ENCODE results near the gene CLTC.
"Not testable (repeated sequence)": the region's sequence is repeated elsewhere in the genome, so short reads cannot be mapped to it uniquely, and the experiment has no call there.

DNA sequence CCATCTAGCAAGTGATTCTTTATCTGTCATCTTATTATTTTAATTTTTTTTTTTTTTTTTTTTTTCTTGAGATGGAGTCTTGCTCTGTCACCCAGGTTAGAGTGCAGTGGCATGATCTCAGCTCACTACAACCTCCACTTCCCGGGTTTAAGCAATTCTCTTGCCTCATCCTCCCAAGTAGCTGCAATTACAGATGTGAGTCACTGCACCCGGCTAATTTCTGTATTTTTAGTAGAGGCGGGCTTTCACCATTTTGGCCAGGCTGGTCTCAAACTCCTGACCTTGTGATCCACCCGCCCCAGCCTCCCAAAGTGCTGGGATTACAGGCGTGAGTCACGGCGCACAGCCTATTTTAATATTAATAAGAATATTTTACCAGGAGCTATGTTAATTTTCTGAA lies 36.9 kb downstream of the CLTC start:
- TF ChIP-seq, protein P1, sequence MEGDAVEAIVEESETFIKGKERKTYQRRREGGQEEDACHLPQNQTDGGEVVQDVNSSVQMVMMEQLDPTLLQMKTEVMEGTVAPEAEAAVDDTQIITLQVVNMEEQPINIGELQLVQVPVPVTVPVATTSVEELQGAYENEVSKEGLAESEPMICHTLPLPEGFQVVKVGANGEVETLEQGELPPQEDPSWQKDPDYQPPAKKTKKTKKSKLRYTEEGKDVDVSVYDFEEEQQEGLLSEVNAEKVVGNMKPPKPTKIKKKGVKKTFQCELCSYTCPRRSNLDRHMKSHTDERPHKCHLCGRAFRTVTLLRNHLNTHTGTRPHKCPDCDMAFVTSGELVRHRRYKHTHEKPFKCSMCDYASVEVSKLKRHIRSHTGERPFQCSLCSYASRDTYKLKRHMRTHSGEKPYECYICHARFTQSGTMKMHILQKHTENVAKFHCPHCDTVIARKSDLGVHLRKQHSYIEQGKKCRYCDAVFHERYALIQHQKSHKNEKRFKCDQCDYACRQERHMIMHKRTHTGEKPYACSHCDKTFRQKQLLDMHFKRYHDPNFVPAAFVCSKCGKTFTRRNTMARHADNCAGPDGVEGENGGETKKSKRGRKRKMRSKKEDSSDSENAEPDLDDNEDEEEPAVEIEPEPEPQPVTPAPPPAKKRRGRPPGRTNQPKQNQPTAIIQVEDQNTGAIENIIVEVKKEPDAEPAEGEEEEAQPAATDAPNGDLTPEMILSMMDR (conservative IDR thresholded peaks at IDR 0.05; ENCODE audit: low read depth in 2 of 2) = not testable (repeated sequence)
- TF ChIP-seq EZH2phosphoT487 (IDR thresholded peaks at IDR 0.05; ENCODE audit: unreplicated experiment); EZH2 (IDR thresholded peaks at IDR 0.05; ENCODE audit: low read depth, unreplicated experiment); POLR2AphosphoS5 (IDR thresholded peaks at IDR 0.05; ENCODE audit: low read depth); CREB1 (CRISPR knock-in tag; IDR thresholded peaks at IDR 0.05; ENCODE audit: low read depth); JUNB (IDR thresholded peaks at IDR 0.05; ENCODE audit: unreplicated experiment); ZNF331 (CRISPR knock-in tag; IDR thresholded peaks at IDR 0.05; ENCODE audit: low read depth); NANOG (IDR thresholded peaks at IDR 0.05; ENCODE audit: borderline replicate concordance): not testable (repeated sequence)
- TF ChIP-seq, protein P2, sequence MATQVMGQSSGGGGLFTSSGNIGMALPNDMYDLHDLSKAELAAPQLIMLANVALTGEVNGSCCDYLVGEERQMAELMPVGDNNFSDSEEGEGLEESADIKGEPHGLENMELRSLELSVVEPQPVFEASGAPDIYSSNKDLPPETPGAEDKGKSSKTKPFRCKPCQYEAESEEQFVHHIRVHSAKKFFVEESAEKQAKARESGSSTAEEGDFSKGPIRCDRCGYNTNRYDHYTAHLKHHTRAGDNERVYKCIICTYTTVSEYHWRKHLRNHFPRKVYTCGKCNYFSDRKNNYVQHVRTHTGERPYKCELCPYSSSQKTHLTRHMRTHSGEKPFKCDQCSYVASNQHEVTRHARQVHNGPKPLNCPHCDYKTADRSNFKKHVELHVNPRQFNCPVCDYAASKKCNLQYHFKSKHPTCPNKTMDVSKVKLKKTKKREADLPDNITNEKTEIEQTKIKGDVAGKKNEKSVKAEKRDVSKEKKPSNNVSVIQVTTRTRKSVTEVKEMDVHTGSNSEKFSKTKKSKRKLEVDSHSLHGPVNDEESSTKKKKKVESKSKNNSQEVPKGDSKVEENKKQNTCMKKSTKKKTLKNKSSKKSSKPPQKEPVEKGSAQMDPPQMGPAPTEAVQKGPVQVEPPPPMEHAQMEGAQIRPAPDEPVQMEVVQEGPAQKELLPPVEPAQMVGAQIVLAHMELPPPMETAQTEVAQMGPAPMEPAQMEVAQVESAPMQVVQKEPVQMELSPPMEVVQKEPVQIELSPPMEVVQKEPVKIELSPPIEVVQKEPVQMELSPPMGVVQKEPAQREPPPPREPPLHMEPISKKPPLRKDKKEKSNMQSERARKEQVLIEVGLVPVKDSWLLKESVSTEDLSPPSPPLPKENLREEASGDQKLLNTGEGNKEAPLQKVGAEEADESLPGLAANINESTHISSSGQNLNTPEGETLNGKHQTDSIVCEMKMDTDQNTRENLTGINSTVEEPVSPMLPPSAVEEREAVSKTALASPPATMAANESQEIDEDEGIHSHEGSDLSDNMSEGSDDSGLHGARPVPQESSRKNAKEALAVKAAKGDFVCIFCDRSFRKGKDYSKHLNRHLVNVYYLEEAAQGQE (IDR thresholded peaks at IDR 0.05; ENCODE audit: unreplicated experiment) = not testable (repeated sequence)
- TF ChIP-seq, protein P3, sequence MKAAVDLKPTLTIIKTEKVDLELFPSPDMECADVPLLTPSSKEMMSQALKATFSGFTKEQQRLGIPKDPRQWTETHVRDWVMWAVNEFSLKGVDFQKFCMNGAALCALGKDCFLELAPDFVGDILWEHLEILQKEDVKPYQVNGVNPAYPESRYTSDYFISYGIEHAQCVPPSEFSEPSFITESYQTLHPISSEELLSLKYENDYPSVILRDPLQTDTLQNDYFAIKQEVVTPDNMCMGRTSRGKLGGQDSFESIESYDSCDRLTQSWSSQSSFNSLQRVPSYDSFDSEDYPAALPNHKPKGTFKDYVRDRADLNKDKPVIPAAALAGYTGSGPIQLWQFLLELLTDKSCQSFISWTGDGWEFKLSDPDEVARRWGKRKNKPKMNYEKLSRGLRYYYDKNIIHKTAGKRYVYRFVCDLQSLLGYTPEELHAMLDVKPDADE (IDR thresholded peaks at IDR 0.05) = not testable (repeated sequence)
- TF ChIP-seq, protein P4, sequence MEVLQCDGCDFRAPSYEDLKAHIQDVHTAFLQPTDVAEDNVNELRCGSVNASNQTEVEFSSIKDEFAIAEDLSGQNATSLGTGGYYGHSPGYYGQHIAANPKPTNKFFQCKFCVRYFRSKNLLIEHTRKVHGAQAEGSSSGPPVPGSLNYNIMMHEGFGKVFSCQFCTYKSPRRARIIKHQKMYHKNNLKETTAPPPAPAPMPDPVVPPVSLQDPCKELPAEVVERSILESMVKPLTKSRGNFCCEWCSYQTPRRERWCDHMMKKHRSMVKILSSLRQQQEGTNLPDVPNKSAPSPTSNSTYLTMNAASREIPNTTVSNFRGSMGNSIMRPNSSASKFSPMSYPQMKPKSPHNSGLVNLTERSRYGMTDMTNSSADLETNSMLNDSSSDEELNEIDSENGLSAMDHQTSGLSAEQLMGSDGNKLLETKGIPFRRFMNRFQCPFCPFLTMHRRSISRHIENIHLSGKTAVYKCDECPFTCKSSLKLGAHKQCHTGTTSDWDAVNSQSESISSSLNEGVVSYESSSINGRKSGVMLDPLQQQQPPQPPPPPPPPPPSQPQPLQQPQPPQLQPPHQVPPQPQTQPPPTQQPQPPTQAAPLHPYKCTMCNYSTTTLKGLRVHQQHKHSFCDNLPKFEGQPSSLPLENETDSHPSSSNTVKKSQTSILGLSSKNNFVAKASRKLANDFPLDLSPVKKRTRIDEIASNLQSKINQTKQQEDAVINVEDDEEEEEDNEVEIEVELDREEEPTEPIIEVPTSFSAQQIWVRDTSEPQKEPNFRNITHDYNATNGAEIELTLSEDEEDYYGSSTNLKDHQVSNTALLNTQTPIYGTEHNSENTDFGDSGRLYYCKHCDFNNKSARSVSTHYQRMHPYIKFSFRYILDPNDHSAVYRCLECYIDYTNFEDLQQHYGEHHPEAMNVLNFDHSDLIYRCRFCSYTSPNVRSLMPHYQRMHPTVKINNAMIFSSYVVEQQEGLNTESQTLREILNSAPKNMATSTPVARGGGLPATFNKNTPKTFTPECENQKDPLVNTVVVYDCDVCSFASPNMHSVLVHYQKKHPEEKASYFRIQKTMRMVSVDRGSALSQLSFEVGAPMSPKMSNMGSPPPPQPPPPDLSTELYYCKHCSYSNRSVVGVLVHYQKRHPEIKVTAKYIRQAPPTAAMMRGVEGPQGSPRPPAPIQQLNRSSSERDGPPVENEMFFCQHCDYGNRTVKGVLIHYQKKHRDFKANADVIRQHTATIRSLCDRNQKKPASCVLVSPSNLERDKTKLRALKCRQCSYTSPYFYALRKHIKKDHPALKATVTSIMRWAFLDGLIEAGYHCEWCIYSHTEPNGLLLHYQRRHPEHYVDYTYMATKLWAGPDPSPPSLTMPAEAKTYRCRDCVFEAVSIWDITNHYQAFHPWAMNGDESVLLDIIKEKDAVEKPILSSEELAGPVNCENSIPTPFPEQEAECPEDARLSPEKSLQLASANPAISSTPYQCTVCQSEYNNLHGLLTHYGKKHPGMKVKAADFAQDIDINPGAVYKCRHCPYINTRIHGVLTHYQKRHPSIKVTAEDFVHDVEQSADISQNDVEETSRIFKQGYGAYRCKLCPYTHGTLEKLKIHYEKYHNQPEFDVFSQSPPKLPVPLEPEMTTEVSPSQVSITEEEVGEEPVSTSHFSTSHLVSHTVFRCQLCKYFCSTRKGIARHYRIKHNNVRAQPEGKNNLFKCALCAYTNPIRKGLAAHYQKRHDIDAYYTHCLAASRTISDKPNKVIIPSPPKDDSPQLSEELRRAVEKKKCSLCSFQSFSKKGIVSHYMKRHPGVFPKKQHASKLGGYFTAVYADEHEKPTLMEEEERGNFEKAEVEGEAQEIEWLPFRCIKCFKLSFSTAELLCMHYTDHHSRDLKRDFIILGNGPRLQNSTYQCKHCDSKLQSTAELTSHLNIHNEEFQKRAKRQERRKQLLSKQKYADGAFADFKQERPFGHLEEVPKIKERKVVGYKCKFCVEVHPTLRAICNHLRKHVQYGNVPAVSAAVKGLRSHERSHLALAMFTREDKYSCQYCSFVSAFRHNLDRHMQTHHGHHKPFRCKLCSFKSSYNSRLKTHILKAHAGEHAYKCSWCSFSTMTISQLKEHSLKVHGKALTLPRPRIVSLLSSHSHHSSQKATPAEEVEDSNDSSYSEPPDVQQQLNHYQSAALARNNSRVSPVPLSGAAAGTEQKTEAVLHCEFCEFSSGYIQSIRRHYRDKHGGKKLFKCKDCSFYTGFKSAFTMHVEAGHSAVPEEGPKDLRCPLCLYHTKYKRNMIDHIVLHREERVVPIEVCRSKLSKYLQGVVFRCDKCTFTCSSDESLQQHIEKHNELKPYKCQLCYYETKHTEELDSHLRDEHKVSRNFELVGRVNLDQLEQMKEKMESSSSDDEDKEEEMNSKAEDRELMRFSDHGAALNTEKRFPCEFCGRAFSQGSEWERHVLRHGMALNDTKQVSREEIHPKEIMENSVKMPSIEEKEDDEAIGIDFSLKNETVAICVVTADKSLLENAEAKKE (CRISPR knock-in tag; IDR thresholded peaks at IDR 0.05) = not testable (repeated sequence)
